Measurements from ENCODE around the gene C16orf78. TPM values are rescaled to one million over a fixed set of nuclear protein-coding genes. Genes with fewer than 3 reads are reported as not detected.

C16orf78 gene
- total and polyA plus RNA-seq, 9 donors = not detected

DNA sequence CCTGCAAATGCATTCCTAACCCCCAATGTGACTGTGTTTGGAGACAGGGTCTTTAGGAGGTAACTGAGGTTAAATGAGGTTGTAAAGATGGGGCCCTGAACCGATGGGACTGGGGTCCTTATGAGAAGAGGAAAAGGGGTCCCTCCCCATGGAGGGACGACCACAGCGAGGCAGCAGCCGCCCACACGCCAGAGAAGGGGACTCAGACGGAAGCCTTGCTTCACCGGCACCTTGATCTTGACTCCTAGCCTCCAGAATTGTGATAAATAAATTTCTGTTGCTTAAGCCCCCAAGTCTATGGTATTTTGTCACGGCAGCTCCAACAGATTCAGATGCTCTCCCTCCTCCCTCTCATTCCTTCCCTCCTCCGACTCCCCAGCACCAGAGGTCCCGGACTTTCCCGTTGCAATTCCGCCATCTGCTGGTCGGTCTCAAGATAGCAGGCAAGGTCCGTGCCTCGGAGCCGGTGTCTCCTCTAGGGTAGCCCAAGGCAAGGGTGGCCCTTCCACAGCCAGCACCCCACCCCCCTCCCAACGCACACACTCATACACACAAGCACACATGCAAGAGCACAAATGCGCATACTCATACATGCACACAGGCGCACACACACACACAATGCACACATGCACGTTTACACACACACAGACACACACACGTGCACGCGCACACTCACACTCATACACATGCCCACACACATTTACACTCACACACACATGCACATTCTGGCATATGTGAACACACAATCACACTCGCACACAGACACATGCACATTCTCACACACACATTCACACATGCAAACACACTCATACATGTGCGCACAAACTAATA is 23.1 kb upstream of the C16orf78 start:
- peak; percentile 19 to 73 (median 42) for DNase-seq
- Histone ChIP-seq H3K27me3 (no peaks in the 10 kb centered on the region), H3K27ac (no peak overlapping the region), H3K36me3 (no peaks in the 10 kb centered on the region), H3K9me3 (no peaks in the 10 kb centered on the region), H3K4me1 (ENCODE audit: insufficient read depth) (no peaks in the 10 kb centered on the region), H3K4me3 (no peak overlapping the region)
- TF ChIP-seq EP300 (IDR thresholded peaks at IDR 0.05) (no peak), POLR2A (IDR thresholded peaks at IDR 0.05) (no peak)
- TF ChIP-seq, protein P1, sequence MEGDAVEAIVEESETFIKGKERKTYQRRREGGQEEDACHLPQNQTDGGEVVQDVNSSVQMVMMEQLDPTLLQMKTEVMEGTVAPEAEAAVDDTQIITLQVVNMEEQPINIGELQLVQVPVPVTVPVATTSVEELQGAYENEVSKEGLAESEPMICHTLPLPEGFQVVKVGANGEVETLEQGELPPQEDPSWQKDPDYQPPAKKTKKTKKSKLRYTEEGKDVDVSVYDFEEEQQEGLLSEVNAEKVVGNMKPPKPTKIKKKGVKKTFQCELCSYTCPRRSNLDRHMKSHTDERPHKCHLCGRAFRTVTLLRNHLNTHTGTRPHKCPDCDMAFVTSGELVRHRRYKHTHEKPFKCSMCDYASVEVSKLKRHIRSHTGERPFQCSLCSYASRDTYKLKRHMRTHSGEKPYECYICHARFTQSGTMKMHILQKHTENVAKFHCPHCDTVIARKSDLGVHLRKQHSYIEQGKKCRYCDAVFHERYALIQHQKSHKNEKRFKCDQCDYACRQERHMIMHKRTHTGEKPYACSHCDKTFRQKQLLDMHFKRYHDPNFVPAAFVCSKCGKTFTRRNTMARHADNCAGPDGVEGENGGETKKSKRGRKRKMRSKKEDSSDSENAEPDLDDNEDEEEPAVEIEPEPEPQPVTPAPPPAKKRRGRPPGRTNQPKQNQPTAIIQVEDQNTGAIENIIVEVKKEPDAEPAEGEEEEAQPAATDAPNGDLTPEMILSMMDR (IDR thresholded peaks at IDR 0.05) = peak in 2 of 3 donors; percentile 33 to 64
- WGBS, 3 donors = 25 to 31% (median 26%) methylated on average over 25 of the region's 25 CpGs
- intact Hi-C loops (cut with DNase I) = no loop called here

DNA sequence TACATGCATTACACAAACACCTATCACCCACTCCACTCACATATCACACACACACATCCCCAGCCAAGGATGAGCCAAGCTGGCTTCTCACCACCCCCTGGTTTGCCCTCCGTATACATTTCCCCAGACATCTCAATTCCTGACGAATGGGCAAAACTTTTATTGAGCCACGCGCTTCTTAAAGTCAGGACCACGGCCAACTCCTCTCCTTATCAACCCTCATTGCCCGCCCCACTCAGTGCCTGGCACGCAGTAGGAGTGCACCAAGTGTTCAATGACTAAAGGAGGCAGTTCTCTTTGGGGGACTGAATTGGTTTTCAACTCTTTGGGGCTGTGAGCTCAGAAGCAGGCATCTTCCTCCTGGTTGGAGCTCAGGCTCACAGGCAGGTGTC is 22.5 kb upstream of the C16orf78 start:
- no peaks in the 10 kb centered on the region for H3K36me3 ChIP-seq
- H3K4me3 ChIP-seq = no peak overlapping the region
- TF ChIP-seq, protein P1 (IDR thresholded peaks at IDR 0.05) = no peak
- no peak for TF ChIP-seq EP300 (IDR thresholded peaks at IDR 0.05)
- no peak for TF ChIP-seq POLR2A (IDR thresholded peaks at IDR 0.05)
- H3K27ac ChIP-seq = no peak overlapping the region
- 16 to 25% (median 17%) methylated on average over 7 of the region's 7 CpGs for WGBS, 3 donors
- DNase-seq = no peak
- no peaks in the 10 kb centered on the region for H3K4me1 ChIP-seq (ENCODE audit: insufficient read depth)
- intact Hi-C loops (cut with DNase I) = no loop called here
- H3K9me3 ChIP-seq = no peaks in the 10 kb centered on the region
- no peaks in the 10 kb centered on the region for H3K27me3 ChIP-seq

DNA sequence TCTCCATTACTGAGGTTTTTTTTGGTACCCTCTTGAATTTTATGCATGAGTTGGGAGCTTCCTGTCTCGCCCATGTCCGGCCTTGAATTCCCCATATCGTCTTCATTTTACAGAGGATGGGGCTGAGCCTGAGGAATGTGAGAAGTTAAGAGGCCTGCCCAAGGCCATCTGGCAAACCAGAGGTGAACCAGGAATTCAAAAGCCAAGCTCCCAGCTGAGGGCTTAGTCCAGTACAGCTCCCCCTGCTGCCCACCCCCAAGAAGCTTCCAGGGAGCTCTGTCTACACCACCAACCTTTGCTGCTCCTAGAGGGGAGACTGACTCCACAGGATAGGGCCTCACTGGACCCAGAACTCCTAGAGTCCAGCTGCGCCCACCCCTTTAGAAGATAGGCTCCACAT is 20.7 kb upstream of the C16orf78 start:
- 19 to 53% (median 31%) methylated on average over 4 of the region's 4 CpGs for WGBS, 3 donors
- intact Hi-C loops (cut with DNase I) = no loop called here
- TF ChIP-seq EP300 (IDR thresholded peaks at IDR 0.05) = no peak
- TF ChIP-seq, protein P1 (IDR thresholded peaks at IDR 0.05) = no peak
- no peak for TF ChIP-seq POLR2A (IDR thresholded peaks at IDR 0.05)
- Histone ChIP-seq H3K27ac (no peak overlapping the region), H3K36me3 (no peaks in the 10 kb centered on the region), H3K4me1 (ENCODE audit: insufficient read depth) (no peaks in the 10 kb centered on the region), H3K4me3 (no peak overlapping the region), H3K27me3 (no peaks in the 10 kb centered on the region), H3K9me3 (no peaks in the 10 kb centered on the region)
- DNase-seq = no peak

DNA sequence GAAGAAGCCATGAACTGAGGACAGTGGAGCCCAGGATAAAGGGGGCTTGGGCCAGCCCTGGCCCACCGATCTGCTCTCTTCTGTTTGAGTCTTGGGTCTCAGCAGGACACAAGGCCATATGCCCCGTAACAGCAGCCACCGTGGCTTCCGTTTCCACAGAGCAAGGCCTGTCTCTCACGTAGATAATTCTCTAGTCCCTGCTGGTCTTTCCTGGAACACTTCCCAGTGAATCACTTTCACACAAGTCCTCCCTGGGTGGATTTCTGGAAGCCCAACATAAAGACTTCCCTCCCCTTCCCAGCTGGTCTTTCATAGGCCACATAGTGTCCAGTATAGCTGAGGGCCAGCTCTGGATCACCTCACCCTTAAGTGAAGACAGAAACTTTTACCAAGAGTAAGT is 19.9 kb upstream of the C16orf78 start:
- Histone ChIP-seq H3K36me3 (no peaks in the 10 kb centered on the region), H3K27ac (no peak overlapping the region), H3K4me1 (ENCODE audit: insufficient read depth) (no peaks in the 10 kb centered on the region), H3K9me3 (no peaks in the 10 kb centered on the region), H3K27me3 (no peaks in the 10 kb centered on the region), H3K4me3 (no peak overlapping the region)
- 28 to 47% (median 34%) methylated on average over 5 of the region's 5 CpGs for WGBS, 3 donors
- TF ChIP-seq EP300 (IDR thresholded peaks at IDR 0.05) (no peak), POLR2A (IDR thresholded peaks at IDR 0.05) (no peak)
- TF ChIP-seq, protein P1 (IDR thresholded peaks at IDR 0.05) = no peak
- intact Hi-C loops (cut with DNase I) = no loop called here
- no peak for DNase-seq

Measured in ovary (tissue), 9 donors.